GM19239 (cell line): ENCODE results near the gene APOBEC3H.

Experiments used
- DNase-seq: peaks from one replicate; pipeline ENCODE4 v3.0.0; 2011; ENCODE audit warnings: low spot score; ENCODE audit not compliant: insufficient read length
- FAIRE-seq: peaks from 2 replicates; lab custom pipeline; 2011; peaks lifted over from hg19 to GRCh38; lab: Jason Lieb, UNC

Gene APOBEC3H

GRCh38 chr22:39151329-39151975 is 54.4 kb downstream of the APOBEC3H start:
- no peak for FAIRE-seq

DNA sequence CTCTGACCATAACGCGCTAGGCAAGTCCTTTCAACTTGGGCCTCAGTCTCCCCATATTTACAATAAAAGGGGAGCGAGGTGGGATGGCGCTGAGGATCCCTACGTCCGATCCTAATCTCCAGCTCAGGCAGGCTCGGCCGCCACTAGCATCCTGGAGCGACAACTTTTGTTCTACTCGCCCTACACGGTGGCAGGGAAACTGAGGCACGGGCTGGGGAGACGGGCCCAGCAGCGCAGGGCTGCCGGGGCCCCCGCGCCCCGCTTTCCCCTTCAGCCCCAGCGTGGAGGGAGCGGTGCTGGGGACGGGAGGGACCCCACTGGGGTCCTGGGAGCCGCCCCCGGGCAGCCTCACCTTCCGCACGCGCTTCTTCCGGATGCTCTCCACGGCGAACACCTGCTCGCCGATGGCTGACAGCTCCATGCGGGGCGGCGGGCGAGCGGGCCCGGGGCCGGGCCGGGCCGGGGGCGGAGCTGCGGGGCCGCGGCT is 55.0 kb downstream of the APOBEC3H start:
- no peak for DNase-seq
- no peak for FAIRE-seq

More at GRCh38 chr22:39151329-39151975, 54.4 kb downstream of the APOBEC3H start:
- no peak for DNase-seq

GRCh38 chr22:39152511-39153219 is 55.6 kb downstream of the APOBEC3H start, which contains the start of gene CBX7:
TSS of gene CBX7 (minus strand) at chr22:39152680. CDS start at chr22:39152444, 236 bp downstream.
- peak; percentile 80 for FAIRE-seq
- DNase-seq = peak; percentile 95

DNA sequence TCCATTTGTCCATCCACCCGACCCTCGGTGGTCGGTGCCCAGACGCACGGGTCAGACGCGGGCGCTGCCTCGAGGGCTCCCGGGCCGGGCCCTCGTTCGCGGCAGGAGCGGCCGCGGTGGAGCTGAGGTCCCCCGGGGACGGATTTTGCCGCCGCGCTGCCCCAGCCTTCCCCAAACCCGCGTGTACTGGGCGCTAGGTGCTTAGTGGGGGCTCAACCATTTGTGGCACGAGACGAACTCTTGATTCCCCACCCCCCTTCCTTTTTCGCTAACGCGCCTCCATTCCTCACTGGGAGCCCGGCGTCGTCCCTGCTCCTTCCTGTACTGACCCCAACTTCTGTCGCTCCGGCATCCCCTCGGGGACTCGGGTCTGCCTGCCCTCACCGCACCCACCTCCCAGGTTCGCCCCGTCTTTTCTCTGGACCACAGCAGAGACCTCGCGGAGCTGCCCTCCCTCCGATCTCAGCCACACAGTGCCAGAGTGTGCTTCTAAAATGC is 56.2 kb downstream of the APOBEC3H start:
- DNase-seq (no peak), FAIRE-seq (peak; percentile 49)
